ENCODE results near the gene NSD1. TPM values are rescaled to one million over a fixed set of nuclear protein-coding genes. Genes with fewer than 3 reads are reported as not detected.

NSD1 gene
- total and polyA plus RNA-seq, 9 of the 15 experiments (the other 6 are each of a cell fraction or from before 2014, with no cell fraction given): 3.8 to 51.0 (median 24.7) TPM

GRCh38 chr5:177198738-177199137, 65.2 kb downstream of the NSD1 start:
- Histone ChIP-seq H3K27me3 (ENCODE audit: control insufficient read depth in 2 of 2, insufficient read depth in 2 of 2, low read length in 2 of 2) (no peaks in the 10 kb centered on the region), H2AFZ (ENCODE audit: low read depth, low read length) (no peak overlapping the region), H4K20me1 (replicated peaks; ENCODE audit: control insufficient read depth, insufficient read depth, low read length) (no peaks in the 10 kb centered on the region), H3K4me3 (no peak overlapping the region), H3K4me2 (ENCODE audit: insufficient read depth, low read length) (no peak overlapping the region), H3K36me3 (ENCODE audit: control insufficient read depth, insufficient read depth, low read length) (peaks cover 74% of the 10 kb centered on the region; the same call in 2 of the 3 replicates), H3K9ac (ENCODE audit: insufficient read depth in 1 of 2, low read depth in 2 of 2, low read length in 2 of 2) (no peak overlapping the region), H3K9me3 (replicated peaks; ENCODE audit: control insufficient read depth, insufficient read depth, low read depth, low read length) (no peaks in the 10 kb centered on the region), H3K4me1 (replicated peaks in 1 of 2; ENCODE audit: control insufficient read depth in 2 of 2, insufficient read depth in 2 of 2, low read length in 2 of 2) (no peaks in the 10 kb centered on the region), H3K27ac (ENCODE audit: extremely low read depth, low read depth, low read length) (no peak overlapping the region), H3K9me1 (ENCODE audit: control insufficient read depth, insufficient read depth, low read length) (peaks cover 2% of the 10 kb centered on the region), H3K79me2 (ENCODE audit: control insufficient read depth, insufficient read depth, low read length) (no peaks in the 10 kb centered on the region)
- BruUV-seq (replicated peaks): no TSS peak
- DNase-seq (ENCODE audit: extremely low read depth in 1 of 4, low spot score in 3 of 4): no peak
- in situ Hi-C loops (cut with MboI) (no loop called here), intact Hi-C loops (cut with micrococcal nuclease) (no loop called here)
- WGBS (ENCODE audit: insufficient coverage, low coverage, missing lambda C conversion rate): 89% methylated on average over 5 of the region's 5 CpGs
- FAIRE-seq: no peak
- POLR2A ChIA-PET: no interaction called here
- no peak for TF ChIP-seq CREBBP (IDR thresholded peaks at IDR 0.05; ENCODE audit: low read depth, low read length)
- no peak for TF ChIP-seq CHD1 (IDR thresholded peaks at IDR 0.05; ENCODE audit: low read length)
- TF ChIP-seq CUX1 (CRISPR knock-in tag; IDR thresholded peaks at IDR 0.05): no peak
- TF ChIP-seq NFATC3 (IDR thresholded peaks at IDR 0.05): no peak
- no peak for TF ChIP-seq CC2D1A (IDR thresholded peaks at IDR 0.05)
- no peak for TF ChIP-seq HOXB6 (CRISPR knock-in tag; IDR thresholded peaks at IDR 0.05; ENCODE audit: borderline replicate concordance)
- no peak for TF ChIP-seq ETV6 (IDR thresholded peaks at IDR 0.05; ENCODE audit: borderline replicate concordance in 1 of 2, low read depth in 2 of 2, low read length in 1 of 2)
- no peak for TF ChIP-seq ETV6 (CRISPR knock-in tag; IDR thresholded peaks at IDR 0.05; ENCODE audit: borderline replicate concordance)
- no peak for ATAC-seq
- CTCF ChIA-PET (ENCODE audit: low intra/inter-chr PET ratio): no interaction called here

Data from K562 (cell line).